ENCODE results near the gene CD58. TPM values are rescaled to one million over a fixed set of nuclear protein-coding genes. Genes with fewer than 3 reads are reported as not detected.

Gene CD58
- total and polyA plus RNA-seq, 9 donors: 5.2 to 14.4 (median 6.8) TPM

DNA sequence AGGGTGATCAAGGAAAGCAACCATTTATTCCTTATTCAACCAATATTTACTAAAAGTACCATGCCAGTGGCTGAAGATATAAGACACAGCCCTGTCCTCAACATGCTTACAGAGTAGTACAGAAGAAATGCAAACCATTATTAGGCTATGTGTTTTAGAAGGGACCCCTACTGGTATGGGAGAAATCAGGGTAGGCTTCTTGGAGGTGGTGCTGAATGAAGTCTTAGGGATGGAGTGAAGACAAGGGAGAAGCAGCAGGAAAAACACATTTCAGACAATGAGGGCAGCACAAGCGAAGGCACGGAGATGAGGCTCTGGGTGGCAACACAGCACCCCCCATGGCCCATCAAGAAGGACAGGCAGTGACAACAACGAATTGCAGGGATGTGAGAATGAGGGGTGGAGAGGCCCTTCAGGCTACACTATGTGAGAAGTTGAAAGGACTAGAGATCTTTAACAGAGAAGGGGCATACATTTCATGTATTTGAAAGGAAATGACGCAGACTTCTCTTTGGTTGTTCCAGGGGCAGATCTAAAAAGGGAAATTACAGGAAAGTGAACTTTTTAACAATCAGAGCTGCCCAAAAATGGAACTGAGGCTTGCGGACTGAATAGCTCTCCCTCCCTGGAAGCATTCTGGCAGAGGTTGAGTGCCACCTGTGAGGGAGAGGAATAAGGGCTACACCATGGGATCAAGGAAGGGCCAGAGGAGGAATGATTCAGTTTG lies 16.8 kb upstream of the CD58 start:
- WGBS, 3 donors: 89 to 90% (median 90%) methylated on average over 5 of the region's 5 CpGs
- Histone ChIP-seq H3K27ac (no peak overlapping the region), H3K9me3 (no peaks in the 10 kb centered on the region), H3K36me3 (no peaks in the 10 kb centered on the region), H3K27me3 (no peaks in the 10 kb centered on the region), H3K4me1 (ENCODE audit: insufficient read depth) (no peaks in the 10 kb centered on the region), H3K4me3 (no peak overlapping the region)
- no peak for DNase-seq
- TF ChIP-seq POLR2A (IDR thresholded peaks at IDR 0.05): no peak
- intact Hi-C loops (cut with DNase I): no loop called here

GRCh38 chr1:116586741-116587143 lies 15.9 kb upstream of the CD58 start:
- no peaks in the 10 kb centered on the region for H3K36me3 ChIP-seq
- H3K4me3 ChIP-seq: no peak overlapping the region
- TF ChIP-seq POLR2A (IDR thresholded peaks at IDR 0.05) (no peak), CTCF (IDR thresholded peaks at IDR 0.05) (no peak), EP300 (IDR thresholded peaks at IDR 0.05) (no peak)
- 88 to 91% (median 90%) methylated on average over 3 of the region's 3 CpGs for WGBS, 3 donors
- H3K27me3 ChIP-seq: no peaks in the 10 kb centered on the region
- H3K27ac ChIP-seq: no peak overlapping the region
- DNase-seq: no peak
- intact Hi-C loops (cut with DNase I): no loop called here
- H3K4me1 ChIP-seq (ENCODE audit: insufficient read depth): no peaks in the 10 kb centered on the region
- H3K9me3 ChIP-seq: no peaks in the 10 kb centered on the region

DNA sequence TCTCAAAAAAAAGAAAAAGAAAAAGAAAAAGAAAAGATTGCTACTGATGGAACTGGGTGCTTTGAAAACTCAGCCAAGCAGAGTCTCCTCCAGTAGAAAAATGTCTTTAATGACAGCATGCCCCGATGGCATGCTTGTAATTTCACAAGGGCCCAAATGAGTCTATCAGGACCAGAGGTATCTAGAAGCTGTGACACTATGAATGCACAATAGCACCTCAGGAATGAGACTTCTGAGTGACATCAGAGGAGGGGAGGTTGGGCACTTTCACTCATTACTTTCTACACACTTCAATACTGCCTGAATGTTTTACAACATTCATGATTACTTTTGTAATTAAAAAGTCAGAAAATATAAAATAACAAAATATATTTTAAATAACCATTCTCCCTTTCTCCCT lies 15.1 kb upstream of the CD58 start:
- Histone ChIP-seq H3K27ac (no peak overlapping the region), H3K4me3 (no peak overlapping the region), H3K4me1 (ENCODE audit: insufficient read depth) (no peaks in the 10 kb centered on the region), H3K9me3 (no peaks in the 10 kb centered on the region), H3K36me3 (no peaks in the 10 kb centered on the region), H3K27me3 (no peaks in the 10 kb centered on the region)
- no peak for DNase-seq
- intact Hi-C loops (cut with DNase I): no loop called here
- 71 to 81% (median 77%) methylated on average over 1 of the region's 1 CpG for WGBS, 3 donors
- TF ChIP-seq CTCF (IDR thresholded peaks at IDR 0.05) (no peak), EP300 (IDR thresholded peaks at IDR 0.05) (no peak), POLR2A (IDR thresholded peaks at IDR 0.05) (no peak)

DNA sequence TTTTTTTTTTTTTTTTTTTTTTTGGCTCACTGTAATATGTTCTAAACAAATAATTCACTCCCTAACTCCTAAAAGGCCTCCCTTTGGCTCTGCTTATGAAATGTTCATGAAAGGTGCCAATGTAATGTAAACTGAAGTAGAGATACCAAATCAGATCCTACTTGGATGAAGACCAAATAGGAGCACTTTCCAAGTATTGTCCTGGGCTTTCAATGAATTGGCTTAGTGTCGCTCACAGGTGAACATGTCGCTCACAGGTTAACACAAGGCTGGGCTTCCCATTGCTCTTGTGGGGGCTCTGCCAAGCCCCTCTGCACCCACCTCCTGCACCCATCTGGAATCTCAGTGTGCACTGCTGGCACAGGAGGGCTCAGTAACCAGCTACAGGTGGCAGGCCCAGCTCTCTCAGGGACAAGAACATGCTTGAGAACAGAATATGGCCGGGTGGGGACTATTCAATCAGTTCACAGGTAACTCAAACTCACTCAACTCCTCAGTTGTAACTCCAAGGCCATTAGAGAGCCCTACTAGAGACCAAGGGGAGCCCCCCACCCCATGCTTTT lies 10.6 kb upstream of the CD58 start:
- Histone ChIP-seq H3K36me3 (no peaks in the 10 kb centered on the region), H3K27ac (no peak overlapping the region), H3K9me3 (no peaks in the 10 kb centered on the region), H3K27me3 (no peaks in the 10 kb centered on the region), H3K4me3 (no peak overlapping the region), H3K4me1 (ENCODE audit: insufficient read depth) (no peaks in the 10 kb centered on the region)
- TF ChIP-seq CTCF (IDR thresholded peaks at IDR 0.05) (no peak), EP300 (IDR thresholded peaks at IDR 0.05) (no peak), POLR2A (IDR thresholded peaks at IDR 0.05) (no peak)
- 93 to 100% (median 95%) methylated on average over 3 of the region's 3 CpGs for WGBS, 3 donors
- no peak for DNase-seq
- intact Hi-C loops (cut with DNase I): no loop called here

Data from ovary (tissue), 9 donors.